HepG2 (cell line): ENCODE data around the gene MRPL20. TPM values are rescaled to one million over a fixed set of nuclear protein-coding genes. Genes with fewer than 3 reads are reported as not detected.
A peak's percentile ranks its signal among the peaks of the same experiment; 100 is the strongest.

Source experiments
- ASH2L ChIP-seq: fragments of 300-600, 200-600 bp; sonication (generic); IDR thresholded peaks from 2 replicates; pipeline ENCODE4 v1.7.0; 2017; ENCODE audit warnings: low read depth, mild to moderate bottlenecking, moderate library complexity, mixed read lengths, low read length; ENCODE audit not compliant: insufficient read length
- BRD4 ChIP-seq: sonication (generic); formaldehyde crosslinking; IDR thresholded peaks from 2 replicates; pipeline ENCODE4 v1.4.0; 2020; ENCODE audit warnings: missing genetic modification reagents
- ETV5 ChIP-seq: IDR thresholded peaks from 2 replicates; pipeline ENCODE4 v1.6.1; 2018; ENCODE audit warnings: missing biosample characterization, missing genetic modification reagents, inconsistent platforms, borderline replicate concordance
- HNRNPLL ChIP-seq: fragments of 200-400 bp; formaldehyde crosslinking; IDR thresholded peaks from 2 replicates; pipeline ENCODE4 v1.6.1; 2017; ENCODE audit warnings: mild to moderate bottlenecking, low read depth, low read length; ENCODE audit not compliant: poor library complexity, severe bottlenecking
- KDM3A ChIP-seq: IDR thresholded peaks from 2 replicates; pipeline ENCODE4 v1.6.1; 2018; ENCODE audit warnings: low read depth, missing compliant biosample characterization
- NR2F6 ChIP-seq, 2 experiments: IDR thresholded peaks; 2 replicates each; pipeline ENCODE4 v1.6.1; 2016; ENCODE audit warnings: antibody characterized with exemption in 1 of 2, mild to moderate bottlenecking in 1 of 2
- PCBP1 ChIP-seq: fragments of 200-400 bp; formaldehyde crosslinking; IDR thresholded peaks from 2 replicates; pipeline ENCODE4 v1.6.1; 2017; ENCODE audit warnings: mild to moderate bottlenecking, low read depth, low read length, borderline replicate concordance
- POLR2G ChIP-seq: fragments of 200-400 bp; formaldehyde crosslinking; IDR thresholded peaks from 2 replicates; pipeline ENCODE4 v1.6.1; 2018; ENCODE audit warnings: mild to moderate bottlenecking, low read depth, low read length, moderate library complexity
- RBM39 ChIP-seq: fragments of 200-400 bp; formaldehyde crosslinking; IDR thresholded peaks from one replicate; pipeline ENCODE4 v1.6.1; 2018; ENCODE audit warnings: antibody characterized with exemption, mild to moderate bottlenecking, low read depth, low read length; ENCODE audit not compliant: poor library complexity, severe bottlenecking
- SAP130 ChIP-seq: IDR thresholded peaks from 2 replicates; pipeline ENCODE4 v1.6.1; 2016; ENCODE audit warnings: low read depth
- SNAI1 ChIP-seq: sonication (generic); formaldehyde crosslinking; IDR thresholded peaks from 2 replicates; pipeline ENCODE4 v1.5.0; 2020; ENCODE audit warnings: mild to moderate bottlenecking, missing genetic modification reagents, borderline replicate concordance
- SNRNP70 ChIP-seq: fragments of 200-400 bp; formaldehyde crosslinking; IDR thresholded peaks from 2 replicates; pipeline ENCODE4 v1.6.1; 2017; ENCODE audit warnings: mild to moderate bottlenecking, low read depth, low read length, moderate library complexity
- SOX6 ChIP-seq, 2 experiments: fragments of 450-650 bp in 1 of 2; sonication (generic) in 1 of 2; formaldehyde crosslinking in 1 of 2; IDR thresholded peaks; 2 replicates each; pipeline versions ENCODE4 v1.4.0 to v1.6.1; 2017 to 2020; ENCODE audit warnings: antibody characterized with exemption in 1 of 2, mild to moderate bottlenecking in 1 of 2, missing genetic modification reagents in 1 of 2
- ZNF235 ChIP-seq: sonication (generic); formaldehyde crosslinking; IDR thresholded peaks from 2 replicates; pipeline ENCODE4 v1.8.1; 2023; ENCODE audit warnings: mild to moderate bottlenecking, missing genetic modification reagents, borderline replicate concordance
- ZNF333 ChIP-seq: sonication (generic); formaldehyde crosslinking; IDR thresholded peaks from 2 replicates; pipeline ENCODE4 v1.4.0; 2020; ENCODE audit warnings: mild to moderate bottlenecking, missing genetic modification reagents, borderline replicate concordance
- ZNF430 ChIP-seq: sonication (generic); formaldehyde crosslinking; IDR thresholded peaks from 2 replicates; pipeline ENCODE4 v1.9.0; 2021; ENCODE audit warnings: mild to moderate bottlenecking, missing genetic modification reagents
- ZNF746 ChIP-seq: sonication (generic); formaldehyde crosslinking; IDR thresholded peaks from 2 replicates; pipeline ENCODE4 v1.8.0; 2022; ENCODE audit warnings: mild to moderate bottlenecking, missing genetic modification reagents
- ZNF776 ChIP-seq: sonication (generic); formaldehyde crosslinking; IDR thresholded peaks from 2 replicates; pipeline ENCODE4 v1.4.0; 2020; ENCODE audit warnings: mild to moderate bottlenecking, missing genetic modification reagents
- ZNF839 ChIP-seq: sonication (generic); formaldehyde crosslinking; IDR thresholded peaks from 2 replicates; pipeline ENCODE4 v1.4.0; 2020; ENCODE audit warnings: missing genetic modification reagents, mild to moderate bottlenecking, borderline replicate concordance
- polyA plus RNA-seq, 8 experiments: library from polyadenylated mRNA; depleted of rRNA in 3 of 8; stranded (reverse) in 7 of 8; unstranded in 1 of 8; fragments of >200 nt; fragmentation: Illumina TruSeq in 4 of 8; extraction: Trizol in 4 of 8; gene quantifications; 2 replicates each; pipeline versions ENCODE4 v1.2.1 to v1.2.3, GENCODE V29; 2011 to 2016; ENCODE audit warnings: low read depth in 4 of 8, missing spikeins in 1 of 8, mixed read lengths in 1 of 8; ENCODE audit not compliant: insufficient read depth in 1 of 8
- total RNA-seq, 5 experiments: library from RNA; depleted of rRNA; stranded (reverse); fragments of >200 nt; fragmentation: Illumina TruSeq; extraction: Trizol; gene quantifications; 2 replicates each; pipeline ENCODE4 v1.2.3, GENCODE V29; 2016; ENCODE audit warnings: low read depth in 1 of 5
- TF ChIP-seq, protein P1 (sequence below): sonication (generic); formaldehyde crosslinking; IDR thresholded peaks from 2 replicates; pipeline ENCODE4 v1.5.0; 2020; ENCODE audit warnings: missing genetic modification reagents, mild to moderate bottlenecking, borderline replicate concordance
- TF ChIP-seq, protein P2 (sequence below): IDR thresholded peaks from 2 replicates; pipeline ENCODE4 v1.6.1; 2016; ENCODE audit warnings: mild to moderate bottlenecking, missing biosample characterization, missing genetic modification reagents
- TF ChIP-seq, protein P3 (sequence below): sonication (generic); formaldehyde crosslinking; IDR thresholded peaks from 2 replicates; pipeline ENCODE4 v1.8.0; 2022; ENCODE audit warnings: mild to moderate bottlenecking, missing genetic modification reagents
- TF ChIP-seq, protein P4 (sequence below): sonication (generic); formaldehyde crosslinking; IDR thresholded peaks from 2 replicates; pipeline ENCODE4 v1.4.0; 2020; ENCODE audit warnings: missing genetic modification reagents

Gene MRPL20
- total and polyA plus RNA-seq, 2 of the 13 experiments (the other 11 are each of a cell fraction or from before 2014, with no cell fraction given), result 59.2 to 127 TPM

DNA sequence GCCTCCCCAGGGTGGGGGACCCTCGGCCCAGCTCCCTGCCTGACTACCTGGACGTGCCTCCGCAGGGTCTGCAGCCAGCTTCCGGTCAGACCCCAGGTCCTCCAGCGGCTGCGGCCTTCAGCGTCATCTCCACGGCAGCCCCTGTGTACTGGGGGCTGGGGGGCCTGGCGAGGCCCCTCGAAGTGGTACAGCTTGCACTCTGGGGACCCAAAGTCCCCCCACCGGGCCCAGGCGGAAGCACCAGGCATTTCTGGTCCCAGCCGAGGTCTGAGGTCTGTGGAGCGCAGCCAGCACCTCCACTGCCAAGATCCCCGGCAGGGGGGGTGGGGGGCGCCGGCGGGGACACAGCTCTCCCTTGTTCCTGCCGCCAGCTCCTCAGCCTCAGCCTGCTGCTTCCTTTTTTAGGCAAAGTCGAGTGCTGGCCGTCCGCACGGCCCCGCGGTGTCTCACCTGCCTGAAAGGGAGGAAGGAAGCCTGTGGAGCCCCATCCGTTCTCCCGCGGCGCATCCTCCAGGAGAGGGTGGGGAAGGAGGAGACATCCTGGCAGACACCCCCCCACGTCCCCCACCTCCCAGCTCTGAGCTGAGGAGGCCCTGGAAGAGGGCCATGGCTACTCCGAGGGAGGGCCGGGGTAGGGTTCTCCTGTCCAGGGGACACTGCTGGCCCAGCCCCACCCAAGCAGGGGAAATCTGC lies 27.2 kb upstream of the MRPL20 start (continued):
- TF ChIP-seq, protein P1, sequence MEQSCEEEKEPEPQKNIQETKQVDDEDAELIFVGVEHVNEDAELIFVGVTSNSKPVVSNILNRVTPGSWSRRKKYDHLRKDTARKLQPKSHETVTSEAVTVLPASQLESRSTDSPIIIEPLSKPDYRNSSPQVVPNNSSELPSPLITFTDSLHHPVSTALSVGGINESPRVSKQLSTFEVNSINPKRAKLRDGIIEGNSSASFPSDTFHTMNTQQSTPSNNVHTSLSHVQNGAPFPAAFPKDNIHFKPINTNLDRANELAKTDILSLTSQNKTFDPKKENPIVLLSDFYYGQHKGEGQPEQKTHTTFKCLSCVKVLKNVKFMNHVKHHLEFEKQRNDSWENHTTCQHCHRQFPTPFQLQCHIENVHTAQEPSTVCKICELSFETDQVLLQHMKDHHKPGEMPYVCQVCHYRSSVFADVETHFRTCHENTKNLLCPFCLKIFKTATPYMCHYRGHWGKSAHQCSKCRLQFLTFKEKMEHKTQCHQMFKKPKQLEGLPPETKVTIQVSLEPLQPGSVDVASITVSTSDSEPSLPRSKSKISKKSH (CRISPR knock-in tag), result no peak
- TF ChIP-seq ASH2L (peak; percentile 8), PCBP1 (0 out of 2 replicates have a peak, but pooled peaks have one; percentile 41), ZNF746 (CRISPR knock-in tag) (0 out of 2 replicates have a peak, but pooled peaks have one; percentile 3), NR2F6 (IDR thresholded peaks at IDR 0.05) (no peak), NR2F6 (CRISPR knock-in tag; IDR thresholded peaks at IDR 0.05) (peak; percentile 16; the same call in 1 of the 2 replicates), BRD4 (CRISPR knock-in tag) (peak; percentile 21; the same call in 1 of the 2 replicates), ZNF839 (CRISPR knock-in tag) (no peak), SNRNP70 (no peak), ETV5 (CRISPR knock-in tag) (peak; percentile 42; the same call in 1 of the 2 replicates), SOX6 (IDR thresholded peaks at IDR 0.05) (no peak), SOX6 (CRISPR knock-in tag; IDR thresholded peaks at IDR 0.05) (peak; percentile 21; the same call in 1 of the 2 replicates), ZNF333 (CRISPR knock-in tag) (peak; percentile 62; the same call in 1 of the 2 replicates), KDM3A (CRISPR knock-in tag) (peak; percentile 34; the same call in 1 of the 2 replicates), HNRNPLL (peak; percentile 27), RBM39 (peak; percentile 51), POLR2G (peak; percentile 14; the same call in 1 of the 2 replicates), ZNF430 (CRISPR knock-in tag) (peak; percentile 12; the same call in 1 of the 2 replicates), ZNF235 (CRISPR knock-in tag) (peak; percentile 66; the same call in 1 of the 2 replicates), SAP130 (CRISPR knock-in tag) (peak; percentile 66), SNAI1 (CRISPR knock-in tag) (0 out of 2 replicates have a peak, but pooled peaks have one; percentile 72), ZNF776 (CRISPR knock-in tag) (0 out of 2 replicates have a peak, but pooled peaks have one; percentile 36)
- TF ChIP-seq, protein P2, sequence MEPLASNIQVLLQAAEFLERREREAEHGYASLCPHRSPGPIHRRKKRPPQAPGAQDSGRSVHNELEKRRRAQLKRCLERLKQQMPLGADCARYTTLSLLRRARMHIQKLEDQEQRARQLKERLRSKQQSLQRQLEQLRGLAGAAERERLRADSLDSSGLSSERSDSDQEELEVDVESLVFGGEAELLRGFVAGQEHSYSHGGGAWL (CRISPR knock-in tag), result peak; percentile 12; the same call in 1 of the 2 replicates
- TF ChIP-seq, protein P3, sequence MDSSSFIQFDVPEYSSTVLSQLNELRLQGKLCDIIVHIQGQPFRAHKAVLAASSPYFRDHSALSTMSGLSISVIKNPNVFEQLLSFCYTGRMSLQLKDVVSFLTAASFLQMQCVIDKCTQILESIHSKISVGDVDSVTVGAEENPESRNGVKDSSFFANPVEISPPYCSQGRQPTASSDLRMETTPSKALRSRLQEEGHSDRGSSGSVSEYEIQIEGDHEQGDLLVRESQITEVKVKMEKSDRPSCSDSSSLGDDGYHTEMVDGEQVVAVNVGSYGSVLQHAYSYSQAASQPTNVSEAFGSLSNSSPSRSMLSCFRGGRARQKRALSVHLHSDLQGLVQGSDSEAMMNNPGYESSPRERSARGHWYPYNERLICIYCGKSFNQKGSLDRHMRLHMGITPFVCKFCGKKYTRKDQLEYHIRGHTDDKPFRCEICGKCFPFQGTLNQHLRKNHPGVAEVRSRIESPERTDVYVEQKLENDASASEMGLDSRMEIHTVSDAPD (CRISPR knock-in tag), result 0 out of 2 replicates have a peak, but pooled peaks have one; percentile 6
- TF ChIP-seq, protein P4, sequence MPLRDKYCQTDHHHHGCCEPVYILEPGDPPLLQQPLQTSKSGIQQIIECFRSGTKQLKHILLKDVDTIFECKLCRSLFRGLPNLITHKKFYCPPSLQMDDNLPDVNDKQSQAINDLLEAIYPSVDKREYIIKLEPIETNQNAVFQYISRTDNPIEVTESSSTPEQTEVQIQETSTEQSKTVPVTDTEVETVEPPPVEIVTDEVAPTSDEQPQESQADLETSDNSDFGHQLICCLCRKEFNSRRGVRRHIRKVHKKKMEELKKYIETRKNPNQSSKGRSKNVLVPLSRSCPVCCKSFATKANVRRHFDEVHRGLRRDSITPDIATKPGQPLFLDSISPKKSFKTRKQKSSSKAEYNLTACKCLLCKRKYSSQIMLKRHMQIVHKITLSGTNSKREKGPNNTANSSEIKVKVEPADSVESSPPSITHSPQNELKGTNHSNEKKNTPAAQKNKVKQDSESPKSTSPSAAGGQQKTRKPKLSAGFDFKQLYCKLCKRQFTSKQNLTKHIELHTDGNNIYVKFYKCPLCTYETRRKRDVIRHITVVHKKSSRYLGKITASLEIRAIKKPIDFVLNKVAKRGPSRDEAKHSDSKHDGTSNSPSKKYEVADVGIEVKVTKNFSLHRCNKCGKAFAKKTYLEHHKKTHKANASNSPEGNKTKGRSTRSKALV, result no peak
